NT2/D1 (cell line): ENCODE data around the gene GABRR2.

Experiments used
- SUZ12 ChIP-seq: IDR thresholded peaks from 2 replicates; pipeline ENCODE4 v1.6.1; 2011; ENCODE audit not compliant: insufficient read length, insufficient read depth; ENCODE audit errors: extremely low read depth
- ZNF274 ChIP-seq: IDR thresholded peaks from 2 replicates; pipeline ENCODE4 v1.6.1; 2011; ENCODE audit warnings: mild to moderate bottlenecking, low read depth, low read length

DNA sequence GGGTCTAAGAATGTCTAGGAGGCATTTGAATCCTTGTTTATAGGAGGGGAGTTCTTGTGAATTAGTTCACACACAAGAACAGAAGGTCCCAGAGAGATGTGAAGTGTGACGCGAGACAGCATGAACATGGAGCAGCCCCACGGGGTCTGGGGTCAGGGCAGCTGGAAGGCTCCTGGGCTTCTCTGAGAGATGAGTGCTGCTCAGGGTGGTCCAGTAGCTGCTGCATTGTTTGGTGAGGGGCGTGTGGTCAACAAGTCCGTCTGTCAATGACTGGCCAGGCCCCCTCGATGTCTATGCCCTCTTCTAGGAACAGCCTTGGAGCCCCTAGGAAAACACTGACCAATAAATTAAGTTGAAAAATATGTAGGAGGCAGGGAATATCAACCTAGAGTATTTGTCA is 57.8 kb downstream of the GABRR2 start:
- TF ChIP-seq SUZ12, result no peak
- TF ChIP-seq ZNF274, result no peak
